ENCODE data around the gene RNF220.
"Not testable (repeated sequence)": the region's sequence is repeated elsewhere in the genome, so short reads cannot be mapped to it uniquely, and the experiment has no call there.

RNF220 gene

GRCh38 chr1:44684525-44684924 lies 279.5 kb downstream of the RNF220 start:
- DNase-seq, result peak in 1 of 5 donors; percentile 39

- no peak for DNase-seq
These were observed 280.2 kb downstream of the RNF220 start for GRCh38 chr1:44685218-44685617.

- no peak for DNase-seq
These were observed 280.8 kb downstream of the RNF220 start for GRCh38 chr1:44685881-44686280.

- DNase-seq, result no peak
These were observed 283.8 kb downstream of the RNF220 start for GRCh38 chr1:44688760-44689446.

- DNase-seq, result no peak
These were observed 284.4 kb downstream of the RNF220 start for GRCh38 chr1:44689447-44689765.

GRCh38 chr1:44693159-44693558 lies 288.1 kb downstream of the RNF220 start:
- DNase-seq, result no peak

GRCh38 chr1:44693900-44694299 lies 288.8 kb downstream of the RNF220 start:
- DNase-seq, result no peak

GRCh38 chr1:44694863-44695478 lies 289.9 kb downstream of the RNF220 start:
- DNase-seq, result no peak

- no peak for DNase-seq
These were observed 290.6 kb downstream of the RNF220 start for GRCh38 chr1:44695671-44696070.

- DNase-seq, result no peak
These were observed 291.0 kb downstream of the RNF220 start for GRCh38 chr1:44696101-44696500.

GRCh38 chr1:44696789-44697345 lies 291.8 kb downstream of the RNF220 start:
- peak in 1 of 5 donors; percentile 65 for DNase-seq

- no peak for DNase-seq
These were observed 293.1 kb downstream of the RNF220 start for GRCh38 chr1:44698138-44698537.

- DNase-seq, result not testable (repeated sequence)
These were observed 294.3 kb downstream of the RNF220 start for GRCh38 chr1:44699375-44699774.

- no peak for DNase-seq
These were observed 295.5 kb downstream of the RNF220 start for GRCh38 chr1:44700573-44700972.

GRCh38 chr1:44701141-44701573 lies 296.1 kb downstream of the RNF220 start:
- no peak for DNase-seq

All from T-helper 1 cell (primary cell).